Cardiac fibroblast (primary cell): ENCODE results near the gene CLEC7A.

Experiments
- DNase-seq, 2 donors: peaks; one replicate each; pipeline versions ENCODE4 v3.0.0 to v3.0.0-alpha.2; 2010; ENCODE audit warnings: low read depth in 2 of 2
- H3K4me3 ChIP-seq, 2 donors: replicated peaks in 1 of 2; 1 replicate in 1 of 2; 2 replicates in 1 of 2; pipeline ENCODE4 v1.5.1; 2011; ENCODE audit warnings: low read depth in 2 of 2, low read length in 2 of 2, mild to moderate bottlenecking in 2 of 2, moderate library complexity in 1 of 2
- TF ChIP-seq, protein P1 (sequence below): IDR thresholded peaks from one replicate; pipeline ENCODE4 v1.5.1; 2011; ENCODE audit warnings: low read depth, mild to moderate bottlenecking, low read length, inconsistent platforms

CLEC7A gene

DNA sequence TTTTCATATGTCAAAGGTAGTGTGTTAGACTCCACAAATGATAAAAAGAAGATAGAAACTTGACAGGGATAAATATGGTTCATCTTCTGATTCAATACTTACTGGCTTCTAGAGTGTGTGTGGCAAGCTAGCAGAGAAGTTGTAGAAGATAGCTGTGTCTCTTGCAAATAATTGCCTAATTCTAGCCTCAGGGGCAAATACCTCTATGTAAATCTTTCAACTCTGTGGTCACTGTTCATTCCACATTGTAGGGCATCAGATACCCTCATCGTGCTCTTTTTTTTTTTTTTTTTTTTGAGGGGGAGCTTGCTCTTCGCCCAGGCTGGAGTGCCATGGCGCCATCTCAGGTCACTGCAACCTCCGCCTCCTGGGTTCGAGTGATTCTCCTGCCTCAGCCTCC, 40.2 kb upstream of the CLEC7A start:
- no peak for DNase-seq
- H3K4me3 ChIP-seq = no peak overlapping the region
- TF ChIP-seq, protein P1, sequence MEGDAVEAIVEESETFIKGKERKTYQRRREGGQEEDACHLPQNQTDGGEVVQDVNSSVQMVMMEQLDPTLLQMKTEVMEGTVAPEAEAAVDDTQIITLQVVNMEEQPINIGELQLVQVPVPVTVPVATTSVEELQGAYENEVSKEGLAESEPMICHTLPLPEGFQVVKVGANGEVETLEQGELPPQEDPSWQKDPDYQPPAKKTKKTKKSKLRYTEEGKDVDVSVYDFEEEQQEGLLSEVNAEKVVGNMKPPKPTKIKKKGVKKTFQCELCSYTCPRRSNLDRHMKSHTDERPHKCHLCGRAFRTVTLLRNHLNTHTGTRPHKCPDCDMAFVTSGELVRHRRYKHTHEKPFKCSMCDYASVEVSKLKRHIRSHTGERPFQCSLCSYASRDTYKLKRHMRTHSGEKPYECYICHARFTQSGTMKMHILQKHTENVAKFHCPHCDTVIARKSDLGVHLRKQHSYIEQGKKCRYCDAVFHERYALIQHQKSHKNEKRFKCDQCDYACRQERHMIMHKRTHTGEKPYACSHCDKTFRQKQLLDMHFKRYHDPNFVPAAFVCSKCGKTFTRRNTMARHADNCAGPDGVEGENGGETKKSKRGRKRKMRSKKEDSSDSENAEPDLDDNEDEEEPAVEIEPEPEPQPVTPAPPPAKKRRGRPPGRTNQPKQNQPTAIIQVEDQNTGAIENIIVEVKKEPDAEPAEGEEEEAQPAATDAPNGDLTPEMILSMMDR = no peak

DNA sequence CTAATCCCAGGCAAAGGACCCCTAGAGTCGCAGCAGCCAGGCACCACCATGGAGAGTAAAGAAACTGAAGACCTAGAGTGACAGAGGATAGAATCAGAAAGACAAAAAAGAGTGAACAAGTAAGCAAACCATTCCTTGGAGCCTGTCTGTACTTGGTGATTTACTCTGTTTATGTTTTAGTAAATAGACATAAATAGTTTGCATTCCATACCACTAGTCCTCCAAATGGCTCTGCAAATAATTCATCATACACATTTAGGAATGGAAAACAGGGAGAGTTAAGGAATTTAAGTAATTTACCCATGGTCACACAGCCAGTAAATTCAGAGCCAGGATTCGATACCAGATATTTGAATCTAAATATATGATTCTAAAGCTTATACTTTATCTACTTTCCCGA, 39.1 kb upstream of the CLEC7A start:
- no peak overlapping the region for H3K4me3 ChIP-seq
- TF ChIP-seq, protein P1 = no peak
- DNase-seq = peak in 1 of 2 donors; percentile 7

DNA sequence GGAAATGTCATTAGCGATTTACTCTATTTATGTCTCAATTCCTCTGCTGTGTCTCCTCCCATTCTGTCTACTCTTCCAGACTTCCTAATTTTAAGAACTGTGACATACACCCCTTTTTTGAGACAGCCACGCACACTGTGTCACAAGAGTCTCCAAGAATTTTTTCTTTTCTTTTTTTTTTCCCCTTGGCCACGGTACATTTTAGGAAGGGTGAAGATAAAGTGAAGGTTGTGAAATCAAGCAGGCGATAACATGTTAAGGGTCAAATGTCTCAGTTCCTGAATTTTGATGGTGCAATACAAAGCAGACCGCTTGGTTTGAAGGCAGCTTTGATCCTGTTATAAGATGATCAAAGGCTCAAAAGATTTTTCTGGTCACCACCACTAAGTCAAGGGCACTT, 37.6 kb upstream of the CLEC7A start:
- TF ChIP-seq, protein P1 = no peak
- DNase-seq = no peak
- H3K4me3 ChIP-seq = no peak overlapping the region

DNA sequence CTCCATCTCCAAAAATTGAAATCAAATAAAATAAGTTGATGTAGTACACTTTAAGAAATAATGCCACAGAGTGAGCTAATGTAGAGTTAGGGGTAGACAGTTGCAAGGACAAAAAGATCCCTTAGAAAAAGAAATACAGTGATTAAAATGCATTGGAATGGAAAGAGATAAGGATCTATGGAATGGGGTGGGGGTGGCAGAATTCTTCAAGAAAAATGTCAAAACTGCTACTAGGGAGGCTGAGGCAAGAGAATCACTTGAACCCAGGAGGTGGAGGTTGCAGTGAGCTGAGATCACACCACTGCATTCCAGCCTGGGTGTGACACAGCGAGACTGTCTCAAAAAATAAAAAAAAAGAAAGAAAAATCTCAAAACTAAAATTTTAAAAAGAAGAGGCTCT, 35.4 kb upstream of the CLEC7A start:
- TF ChIP-seq, protein P1 = no peak
- H3K4me3 ChIP-seq = no peak overlapping the region
- DNase-seq = no peak

DNA sequence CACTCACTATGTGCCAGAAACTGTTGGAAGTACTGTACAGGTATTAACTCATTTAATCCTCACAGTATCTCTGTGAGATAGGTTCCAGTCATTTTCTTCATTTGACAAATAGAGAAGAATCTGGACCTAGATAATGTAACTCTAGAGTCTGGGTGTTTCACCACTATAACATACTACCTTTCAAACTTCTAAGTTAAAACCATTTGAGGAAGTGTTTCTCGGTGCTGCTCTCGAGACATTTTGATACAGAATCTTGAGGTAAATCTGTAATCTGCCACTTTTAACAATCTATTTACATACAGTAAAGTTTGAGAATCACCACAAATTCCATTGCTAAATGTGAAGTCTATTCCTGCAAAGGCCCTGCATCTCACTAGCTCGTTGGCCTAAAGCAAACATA, 33.1 kb upstream of the CLEC7A start:
- H3K4me3 ChIP-seq = no peak overlapping the region
- TF ChIP-seq, protein P1 = no peak
- DNase-seq = no peak

DNA sequence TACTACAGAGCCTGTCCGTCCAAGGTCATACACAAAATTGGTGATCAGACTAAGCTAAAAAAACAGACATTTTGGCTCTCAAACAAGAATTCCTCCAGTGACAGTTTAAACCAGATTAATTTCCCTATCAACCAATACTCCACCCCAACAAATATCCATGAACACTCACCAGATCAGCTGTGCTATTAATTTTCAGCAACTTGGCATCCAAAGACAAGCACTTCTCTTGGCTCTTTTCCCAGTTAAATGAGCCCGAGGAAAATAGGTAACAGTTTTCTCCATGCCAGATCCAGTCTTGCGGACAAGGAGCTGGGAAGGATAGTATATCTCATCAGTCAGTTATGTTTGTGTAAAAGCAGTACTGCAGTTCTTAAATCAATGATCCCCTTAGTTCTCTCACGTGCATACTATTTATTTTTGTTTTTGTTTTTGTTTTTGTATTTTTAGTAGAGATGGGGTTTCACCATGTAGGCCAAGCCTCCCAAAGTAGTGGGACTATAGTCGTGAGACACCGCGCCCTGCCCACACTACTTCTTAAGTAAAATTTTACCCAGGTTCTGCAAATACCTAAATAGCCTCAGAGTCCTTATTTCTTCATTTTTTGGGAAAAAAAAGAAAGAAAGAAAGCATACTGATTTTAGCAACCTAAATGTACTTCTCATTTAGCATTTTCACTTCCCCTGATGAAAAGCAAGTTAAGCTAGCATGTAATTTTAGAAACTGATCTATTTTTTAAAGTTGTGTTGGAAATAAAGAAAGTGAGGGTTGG, 30.8 kb upstream of the CLEC7A start:
- TF ChIP-seq, protein P1 = no peak
- H3K4me3 ChIP-seq = no peak overlapping the region
- no peak for DNase-seq

DNA sequence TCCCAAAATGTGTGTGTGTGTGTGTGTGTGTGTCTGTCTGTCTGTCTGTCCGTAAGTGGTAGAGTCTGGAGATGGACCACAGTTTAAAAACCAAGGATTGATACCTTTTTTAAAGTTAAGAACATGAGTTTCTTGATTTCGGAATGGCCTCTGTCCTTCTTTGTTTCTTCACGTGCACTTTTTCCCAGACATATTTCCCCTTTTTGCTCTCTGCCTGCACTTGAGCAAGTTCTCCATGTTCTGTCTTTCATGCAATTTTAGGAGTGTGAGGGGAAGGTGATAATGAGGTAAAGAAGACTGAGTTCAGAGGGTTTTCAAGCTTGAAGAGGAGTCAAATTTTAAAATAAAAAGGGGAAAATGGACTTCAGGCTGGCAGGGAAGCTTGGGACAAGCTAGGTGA, 29.3 kb upstream of the CLEC7A start:
- no peak for DNase-seq
- no peak overlapping the region for H3K4me3 ChIP-seq
- TF ChIP-seq, protein P1 = no peak
